ENCODE data around the gene ACTR5.

DNA sequence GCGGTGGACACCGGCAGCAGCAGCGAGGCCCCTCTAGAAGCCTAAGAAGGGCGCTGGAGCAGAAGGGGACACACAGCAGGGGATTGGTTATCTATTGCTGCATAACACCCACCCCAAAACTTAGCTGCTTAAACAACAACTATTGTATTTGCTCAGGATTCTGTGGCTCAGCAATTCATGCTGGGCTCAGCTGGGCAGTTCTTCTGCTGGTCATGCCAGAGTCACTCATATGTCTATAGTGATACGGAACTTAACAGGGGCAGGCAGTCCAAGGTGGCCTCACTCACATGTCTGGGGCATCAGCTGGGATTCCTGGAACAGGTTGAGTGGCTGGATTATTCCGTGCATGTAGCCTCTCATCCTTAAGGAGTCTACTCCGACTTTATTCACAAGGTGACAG lies 39.6 kb downstream of the ACTR5 start:
- TF ChIP-seq MAX (IDR thresholded peaks at IDR 0.05; ENCODE audit: low read depth) (no peak), EP300 (IDR thresholded peaks at IDR 0.05; ENCODE audit: borderline replicate concordance in 1 of 2, low read depth in 1 of 2, low read length in 1 of 2) (no peak), GABPA (IDR thresholded peaks at IDR 0.05; ENCODE audit: low read depth) (no peak), CTCF (IDR thresholded peaks at IDR 0.05) (no peak), POLR2AphosphoS5 (IDR thresholded peaks at IDR 0.05; ENCODE audit: low read depth, low read length) (no peak), RAD21 (IDR thresholded peaks at IDR 0.05; ENCODE audit: low read length) (no peak), TCF12 (IDR thresholded peaks at IDR 0.05) (no peak), NRF1 (IDR thresholded peaks at IDR 0.05; ENCODE audit: low read depth, low read length) (no peak), ELF1 (IDR thresholded peaks at IDR 0.05) (no peak)
- TF ChIP-seq, protein P1, sequence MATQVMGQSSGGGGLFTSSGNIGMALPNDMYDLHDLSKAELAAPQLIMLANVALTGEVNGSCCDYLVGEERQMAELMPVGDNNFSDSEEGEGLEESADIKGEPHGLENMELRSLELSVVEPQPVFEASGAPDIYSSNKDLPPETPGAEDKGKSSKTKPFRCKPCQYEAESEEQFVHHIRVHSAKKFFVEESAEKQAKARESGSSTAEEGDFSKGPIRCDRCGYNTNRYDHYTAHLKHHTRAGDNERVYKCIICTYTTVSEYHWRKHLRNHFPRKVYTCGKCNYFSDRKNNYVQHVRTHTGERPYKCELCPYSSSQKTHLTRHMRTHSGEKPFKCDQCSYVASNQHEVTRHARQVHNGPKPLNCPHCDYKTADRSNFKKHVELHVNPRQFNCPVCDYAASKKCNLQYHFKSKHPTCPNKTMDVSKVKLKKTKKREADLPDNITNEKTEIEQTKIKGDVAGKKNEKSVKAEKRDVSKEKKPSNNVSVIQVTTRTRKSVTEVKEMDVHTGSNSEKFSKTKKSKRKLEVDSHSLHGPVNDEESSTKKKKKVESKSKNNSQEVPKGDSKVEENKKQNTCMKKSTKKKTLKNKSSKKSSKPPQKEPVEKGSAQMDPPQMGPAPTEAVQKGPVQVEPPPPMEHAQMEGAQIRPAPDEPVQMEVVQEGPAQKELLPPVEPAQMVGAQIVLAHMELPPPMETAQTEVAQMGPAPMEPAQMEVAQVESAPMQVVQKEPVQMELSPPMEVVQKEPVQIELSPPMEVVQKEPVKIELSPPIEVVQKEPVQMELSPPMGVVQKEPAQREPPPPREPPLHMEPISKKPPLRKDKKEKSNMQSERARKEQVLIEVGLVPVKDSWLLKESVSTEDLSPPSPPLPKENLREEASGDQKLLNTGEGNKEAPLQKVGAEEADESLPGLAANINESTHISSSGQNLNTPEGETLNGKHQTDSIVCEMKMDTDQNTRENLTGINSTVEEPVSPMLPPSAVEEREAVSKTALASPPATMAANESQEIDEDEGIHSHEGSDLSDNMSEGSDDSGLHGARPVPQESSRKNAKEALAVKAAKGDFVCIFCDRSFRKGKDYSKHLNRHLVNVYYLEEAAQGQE (IDR thresholded peaks at IDR 0.05; ENCODE audit: low read depth, low read length), result no peak

All from SK-N-SH (cell line).